A673 (cell line): ENCODE results near the gene RNASE7.

ENCODE experiments used
- EZH2 ChIP-seq: fragments of 200-600 bp; sonication (generic); IDR thresholded peaks from 2 replicates; pipeline ENCODE4 v1.6.1; 2017; ENCODE audit warnings: borderline replicate concordance, low read depth, mild to moderate bottlenecking, mixed read lengths, antibody characterized with exemption, low read length; ENCODE audit not compliant: poor library complexity, severe bottlenecking
- TF ChIP-seq, protein P1 (sequence below): fragments of 300-800, 200-600 bp; sonication (generic); conservative IDR thresholded peaks from 2 replicates; pipeline ENCODE4 v1.5.1; 2017; ENCODE audit warnings: low read depth, mild to moderate bottlenecking, antibody characterized with exemption, low read length, moderate library complexity, mixed read lengths

DNA sequence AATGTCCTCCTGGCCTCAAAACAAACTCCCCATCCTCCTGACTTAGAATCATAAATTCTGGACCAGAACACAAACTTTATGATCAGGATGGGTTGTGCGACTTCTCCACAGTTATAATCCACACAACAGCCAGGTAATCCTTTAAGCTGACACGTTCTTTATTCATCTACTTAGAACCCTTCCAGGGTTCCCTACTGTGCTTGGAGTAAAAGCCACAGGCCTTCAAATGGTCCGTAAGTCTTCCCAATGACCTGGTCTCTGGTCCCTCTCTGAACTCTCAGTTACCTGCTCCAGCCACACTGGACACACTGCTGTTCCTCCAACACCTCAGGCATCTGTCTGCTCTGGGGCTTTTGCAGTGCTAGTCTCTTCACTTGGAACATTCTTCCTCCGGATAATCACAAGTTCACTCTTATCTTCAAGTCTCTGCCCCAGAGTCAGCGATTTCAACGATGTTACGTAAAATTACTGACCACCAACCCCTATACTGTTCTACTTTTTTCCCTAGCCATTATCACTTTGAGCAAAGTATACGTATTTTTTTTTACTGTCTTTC is 1.7 kb upstream of the RNASE7 start:
- no peak for TF ChIP-seq EZH2
- TF ChIP-seq, protein P1, sequence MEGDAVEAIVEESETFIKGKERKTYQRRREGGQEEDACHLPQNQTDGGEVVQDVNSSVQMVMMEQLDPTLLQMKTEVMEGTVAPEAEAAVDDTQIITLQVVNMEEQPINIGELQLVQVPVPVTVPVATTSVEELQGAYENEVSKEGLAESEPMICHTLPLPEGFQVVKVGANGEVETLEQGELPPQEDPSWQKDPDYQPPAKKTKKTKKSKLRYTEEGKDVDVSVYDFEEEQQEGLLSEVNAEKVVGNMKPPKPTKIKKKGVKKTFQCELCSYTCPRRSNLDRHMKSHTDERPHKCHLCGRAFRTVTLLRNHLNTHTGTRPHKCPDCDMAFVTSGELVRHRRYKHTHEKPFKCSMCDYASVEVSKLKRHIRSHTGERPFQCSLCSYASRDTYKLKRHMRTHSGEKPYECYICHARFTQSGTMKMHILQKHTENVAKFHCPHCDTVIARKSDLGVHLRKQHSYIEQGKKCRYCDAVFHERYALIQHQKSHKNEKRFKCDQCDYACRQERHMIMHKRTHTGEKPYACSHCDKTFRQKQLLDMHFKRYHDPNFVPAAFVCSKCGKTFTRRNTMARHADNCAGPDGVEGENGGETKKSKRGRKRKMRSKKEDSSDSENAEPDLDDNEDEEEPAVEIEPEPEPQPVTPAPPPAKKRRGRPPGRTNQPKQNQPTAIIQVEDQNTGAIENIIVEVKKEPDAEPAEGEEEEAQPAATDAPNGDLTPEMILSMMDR: no peak
